T-helper 2 cell (primary cell): Measurements from ENCODE around the gene TMEM106A.
A peak's percentile ranks its signal among the peaks of the same experiment; 100 is the strongest.
"Not testable (repeated sequence)": the region's sequence is repeated elsewhere in the genome, so short reads cannot be mapped to it uniquely, and the experiment has no call there.

ENCODE experiments used
- DNase-seq, 5 experiments: peaks; one replicate each; pipeline versions ENCODE4 v3.0.0 to v3.0.0-alpha.2; 2012 to 2022

The TMEM106A gene

DNA sequence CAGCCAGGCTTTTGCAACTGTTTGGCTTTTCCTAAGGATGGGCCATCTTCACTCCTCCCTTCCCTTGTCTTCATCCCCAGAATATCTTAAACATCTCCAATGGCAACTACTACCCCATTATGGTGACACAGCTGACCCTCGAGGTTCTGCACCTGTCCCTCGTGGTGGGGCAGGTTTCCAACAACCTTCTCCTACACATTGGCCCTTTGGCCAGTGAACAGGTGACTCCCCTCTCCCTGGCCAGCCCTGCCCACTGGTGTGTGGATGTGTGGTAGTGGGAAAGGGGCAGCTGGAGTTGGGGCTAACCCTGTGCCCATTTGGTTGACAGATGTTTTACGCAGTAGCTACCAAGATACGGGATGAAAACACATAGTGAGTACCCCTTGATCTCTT is 4.7 kb downstream of the TMEM106A start:
- no peak for DNase-seq

DNA sequence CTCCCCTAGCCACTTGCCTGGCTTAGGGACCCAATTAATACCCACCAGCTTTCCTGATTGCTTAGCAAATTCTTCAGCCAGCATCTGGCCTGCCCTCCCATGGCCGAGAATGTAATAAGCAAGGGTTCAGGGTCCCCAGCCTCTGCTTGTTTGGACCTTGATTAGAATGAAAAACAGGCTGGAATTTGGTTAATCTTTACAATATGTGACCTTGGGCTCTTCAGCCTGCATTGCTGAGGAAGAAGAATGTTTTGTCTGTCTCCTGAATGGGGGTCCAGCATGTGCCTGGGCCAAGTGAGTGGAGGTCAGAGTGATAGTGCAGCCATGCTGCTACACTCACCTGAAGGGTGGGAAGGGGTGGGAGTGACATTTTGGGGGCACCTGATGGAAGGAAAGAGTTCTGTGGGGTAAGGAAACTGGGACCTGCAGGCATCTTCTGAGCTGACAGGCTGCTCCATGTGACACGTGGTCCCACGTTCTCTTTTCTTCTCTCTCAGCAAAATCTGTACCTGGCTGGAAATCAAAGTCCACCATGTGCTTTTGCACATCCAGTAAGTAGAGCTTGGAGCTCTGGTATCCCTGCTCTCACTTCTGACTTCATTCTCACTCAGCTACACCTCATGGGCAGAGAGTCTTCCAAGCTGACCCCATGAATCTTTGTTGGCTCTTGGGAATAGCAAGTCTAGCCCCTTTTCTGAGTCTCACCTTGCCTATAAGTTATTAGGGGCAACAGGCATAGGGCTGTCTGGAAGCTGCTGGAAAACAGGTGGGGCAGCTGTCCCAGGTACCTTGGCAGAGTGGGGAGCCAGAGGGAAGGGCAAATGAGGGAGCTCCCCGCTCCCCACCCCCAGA is 5.3 kb downstream of the TMEM106A start:
- no peak for DNase-seq

DNA sequence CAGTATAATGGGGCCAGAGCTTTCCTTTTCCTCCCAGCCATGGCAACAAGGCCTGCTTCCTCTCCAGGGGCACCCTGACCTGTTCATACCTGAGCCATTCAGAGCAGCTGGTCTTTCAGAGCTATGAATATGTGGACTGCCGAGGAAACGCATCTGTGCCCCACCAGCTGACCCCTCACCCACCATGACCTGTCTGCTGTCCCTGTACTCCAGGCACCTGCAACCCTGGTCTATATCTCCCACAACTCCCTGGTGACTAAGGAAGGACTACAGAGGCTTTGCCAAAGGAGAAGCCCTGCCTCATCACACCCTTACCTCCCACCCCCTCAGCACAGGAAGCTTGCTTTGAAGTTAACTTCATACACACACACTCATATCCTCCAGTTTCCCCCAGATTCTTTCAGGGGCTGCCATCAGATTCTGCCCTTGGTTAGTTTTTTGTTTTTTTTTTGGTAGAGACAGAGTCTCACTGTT is 6.0 kb downstream of the TMEM106A start:
- DNase-seq: no peak

DNA sequence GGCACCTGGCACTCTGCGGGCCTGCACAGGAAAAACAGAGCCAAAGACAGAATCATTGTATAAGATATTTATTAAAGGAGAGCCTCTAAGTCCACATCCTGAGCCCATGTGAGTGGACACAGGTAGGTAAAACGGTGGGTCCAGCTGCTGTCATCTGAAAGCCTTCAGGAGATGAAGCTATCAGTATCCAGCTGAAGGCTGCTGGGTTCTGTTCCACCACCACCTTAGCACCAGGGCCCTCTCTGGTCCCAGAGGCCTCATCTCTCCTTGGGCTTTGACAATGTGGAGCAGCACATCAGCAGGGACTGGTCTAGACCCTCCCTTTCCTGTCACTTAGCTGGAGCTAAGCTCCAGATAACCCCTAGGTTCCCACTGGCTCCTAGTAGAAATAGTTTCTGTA is 7.3 kb downstream of the TMEM106A start:
- DNase-seq: no peak

DNA sequence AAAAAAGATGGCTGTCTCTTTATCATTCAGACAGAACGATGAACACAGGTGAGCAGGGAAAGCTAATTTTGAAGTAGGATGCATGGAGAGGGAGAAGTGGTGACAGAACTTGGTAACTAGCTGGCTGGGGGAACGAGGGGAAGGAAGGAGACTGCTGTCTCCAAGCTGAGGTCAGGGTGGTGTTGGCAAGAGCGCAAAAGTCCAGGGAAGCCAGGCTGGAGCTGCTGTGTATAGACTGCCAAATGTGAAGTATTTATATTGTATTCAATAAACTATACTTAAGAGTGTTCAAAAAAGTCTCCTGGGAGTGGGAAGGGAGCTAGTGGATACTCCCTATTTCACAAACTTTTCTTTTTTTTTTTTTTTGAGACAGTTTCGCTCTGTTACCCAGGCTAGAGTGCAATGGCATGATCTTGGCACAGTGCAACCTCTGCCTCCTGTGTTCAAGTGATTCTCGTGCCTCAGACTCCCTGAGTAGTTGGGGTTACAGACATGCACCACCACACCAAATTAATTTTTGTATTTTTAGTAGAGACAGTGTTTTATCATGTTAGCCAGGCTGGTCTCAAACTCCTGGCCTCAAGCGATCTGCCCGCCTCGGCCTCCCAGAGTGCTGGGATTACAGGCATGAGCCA is 8.2 kb downstream of the TMEM106A start:
- no peak for DNase-seq

DNA sequence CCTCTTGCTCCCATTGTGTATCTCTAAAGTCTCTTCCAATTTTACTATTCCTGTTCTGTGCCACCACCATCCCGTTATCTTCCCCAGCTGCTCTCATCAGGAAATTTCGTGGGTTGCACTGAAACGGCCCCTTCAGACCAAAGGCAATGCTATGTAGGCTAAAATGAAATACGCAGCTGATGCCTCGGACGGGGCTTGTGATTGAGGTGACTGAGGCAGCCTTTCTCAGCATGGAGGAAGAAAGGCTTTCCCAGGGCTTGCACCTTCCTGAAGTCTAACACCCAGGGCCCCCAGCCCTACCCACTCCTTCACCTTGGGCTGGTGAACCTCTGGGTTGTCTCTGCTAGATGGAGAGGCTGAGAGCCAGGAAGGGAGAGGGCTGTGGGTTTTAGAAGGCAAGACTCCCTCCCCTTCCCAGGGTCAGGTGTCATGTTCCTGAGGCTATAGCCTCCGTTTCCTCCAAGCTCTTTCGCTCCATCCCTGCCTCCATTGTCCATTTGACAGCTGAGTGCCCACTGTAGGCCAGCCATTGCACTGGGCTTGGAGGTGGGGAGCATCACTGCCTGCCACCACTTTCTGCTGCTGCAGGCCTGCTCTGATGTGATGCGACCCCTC is 8.9 kb downstream of the TMEM106A start:
- no peak for DNase-seq

DNA sequence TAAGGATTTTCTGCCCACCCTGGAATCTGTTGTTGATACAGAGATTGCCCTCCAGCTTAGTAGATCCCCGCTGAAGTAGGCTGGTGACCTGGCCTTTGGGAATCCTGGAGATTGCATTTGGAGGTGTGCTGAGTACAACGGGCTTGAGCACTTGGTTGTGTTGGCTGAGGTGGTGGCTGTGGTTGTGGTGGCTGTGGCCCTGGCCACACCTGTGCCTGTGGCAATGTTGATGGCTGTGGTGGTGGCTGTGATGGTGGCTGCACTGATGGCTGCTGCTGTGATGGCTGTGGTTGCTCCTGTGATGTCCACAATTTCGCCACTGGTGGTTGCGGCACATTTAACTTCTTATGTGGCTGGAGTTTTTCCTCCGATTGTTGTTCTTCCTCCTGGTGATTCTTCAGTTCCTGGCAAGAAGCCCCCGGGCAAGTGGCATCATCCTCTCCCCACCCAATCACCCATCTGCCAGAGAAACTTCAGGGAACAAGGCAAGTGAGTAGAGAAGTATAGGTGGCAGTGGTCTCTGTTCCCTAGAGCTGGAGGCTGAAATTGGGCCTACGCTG is 12.6 kb downstream of the TMEM106A start:
- DNase-seq: no peak

DNA sequence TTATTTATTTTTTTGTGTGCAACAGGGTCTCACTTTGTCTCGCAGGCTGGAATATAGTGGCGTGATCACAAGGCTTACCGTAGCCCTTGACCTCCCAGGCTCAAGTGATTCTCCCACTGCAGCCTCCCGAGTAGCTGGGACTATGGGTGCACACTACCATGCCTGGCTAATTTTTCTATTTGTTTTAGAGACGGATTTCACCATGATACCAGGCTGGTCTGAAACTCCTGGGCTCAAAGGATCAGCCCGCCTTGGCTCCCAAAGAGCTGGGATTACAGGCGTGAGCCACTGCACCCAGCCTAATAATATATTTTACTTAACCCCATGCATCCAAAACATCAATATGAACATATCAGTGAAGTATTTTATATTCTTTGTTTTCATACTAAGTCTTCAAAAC is 14.7 kb downstream of the TMEM106A start:
- no peak for DNase-seq

DNA sequence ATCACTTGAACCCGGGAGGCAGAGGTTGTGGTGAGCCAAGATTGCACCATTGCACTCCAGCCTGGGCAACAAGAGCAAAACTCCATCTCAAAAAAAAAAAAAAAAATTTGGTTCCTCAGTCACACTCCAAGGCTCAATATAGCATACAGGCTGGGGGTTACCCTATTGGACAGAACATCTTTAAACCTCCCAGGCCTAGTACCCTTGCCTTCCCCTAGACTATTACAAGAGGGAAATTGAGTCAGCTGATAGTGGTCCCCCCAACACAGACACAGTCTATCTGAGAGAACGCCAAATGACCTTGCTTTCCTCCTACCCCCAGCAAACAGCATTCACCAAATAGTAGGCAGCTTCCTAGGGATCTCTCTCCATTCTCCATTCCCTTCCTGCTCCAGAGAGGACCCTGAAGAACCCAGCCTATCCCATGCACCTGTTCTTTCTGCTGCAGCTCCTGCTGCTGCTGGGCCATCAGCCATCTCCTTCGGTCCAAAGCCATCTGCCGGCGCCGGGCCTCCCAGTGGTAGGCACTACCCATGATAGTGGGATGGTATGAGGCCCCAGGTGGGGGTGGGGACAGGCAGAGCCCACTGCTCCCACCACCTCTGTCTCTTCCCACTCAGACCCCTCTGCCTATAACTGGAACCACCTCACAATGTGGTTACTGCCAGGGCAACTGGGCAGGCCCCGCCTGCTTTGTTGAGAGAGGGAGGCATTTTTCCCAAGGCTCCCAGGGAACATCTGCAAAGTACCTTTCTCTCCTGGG is 16.5 kb downstream of the TMEM106A start, which contains the start of gene CCDC200:
CCDC200 (minus strand) TSS at position 604 of the 763 bp plus-strand sequence; CDS start at position 535, 69 bp downstream.
- DNase-seq: not testable (repeated sequence)

DNA sequence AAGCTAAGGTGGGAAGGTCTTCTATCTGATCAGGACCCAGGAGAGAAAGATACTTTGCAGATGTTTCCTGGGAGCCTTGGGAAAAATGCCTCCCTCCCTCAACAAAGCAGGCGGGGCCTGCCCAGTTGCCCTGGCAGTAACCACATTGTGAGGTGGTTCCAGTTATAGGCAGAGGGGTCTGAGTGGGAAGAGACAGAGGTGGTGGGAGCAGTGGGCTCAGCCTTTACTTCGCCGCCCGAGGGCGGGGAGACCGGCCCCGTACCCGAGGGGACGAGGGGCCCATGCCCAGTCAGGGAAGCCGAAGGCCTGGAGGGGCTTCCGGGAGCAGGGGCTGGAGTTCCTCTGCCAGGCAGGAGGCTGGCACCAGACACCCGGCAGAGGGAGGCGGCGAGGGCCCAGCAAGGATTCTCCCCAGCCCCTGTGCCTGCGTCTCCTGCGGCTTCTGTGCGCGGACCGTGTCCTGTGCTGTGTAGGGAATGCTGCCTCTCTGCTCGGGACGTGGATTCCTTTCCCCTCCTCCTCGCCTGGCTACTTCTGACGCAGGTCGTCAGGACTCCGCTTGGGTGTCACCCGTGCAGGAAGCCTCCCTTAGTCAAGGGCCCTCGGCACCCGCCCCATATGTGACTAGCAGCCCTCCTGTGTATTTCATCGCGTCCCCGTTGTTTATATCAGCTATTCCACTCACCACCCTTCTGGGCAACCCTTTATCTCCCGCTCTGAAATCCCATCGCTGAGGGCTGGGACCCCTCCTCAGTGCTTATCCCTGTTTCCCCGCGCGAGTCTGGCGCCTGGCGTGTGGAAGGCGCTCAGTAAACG is 19.7 kb downstream of the TMEM106A start:
- not testable (repeated sequence) for DNase-seq

DNA sequence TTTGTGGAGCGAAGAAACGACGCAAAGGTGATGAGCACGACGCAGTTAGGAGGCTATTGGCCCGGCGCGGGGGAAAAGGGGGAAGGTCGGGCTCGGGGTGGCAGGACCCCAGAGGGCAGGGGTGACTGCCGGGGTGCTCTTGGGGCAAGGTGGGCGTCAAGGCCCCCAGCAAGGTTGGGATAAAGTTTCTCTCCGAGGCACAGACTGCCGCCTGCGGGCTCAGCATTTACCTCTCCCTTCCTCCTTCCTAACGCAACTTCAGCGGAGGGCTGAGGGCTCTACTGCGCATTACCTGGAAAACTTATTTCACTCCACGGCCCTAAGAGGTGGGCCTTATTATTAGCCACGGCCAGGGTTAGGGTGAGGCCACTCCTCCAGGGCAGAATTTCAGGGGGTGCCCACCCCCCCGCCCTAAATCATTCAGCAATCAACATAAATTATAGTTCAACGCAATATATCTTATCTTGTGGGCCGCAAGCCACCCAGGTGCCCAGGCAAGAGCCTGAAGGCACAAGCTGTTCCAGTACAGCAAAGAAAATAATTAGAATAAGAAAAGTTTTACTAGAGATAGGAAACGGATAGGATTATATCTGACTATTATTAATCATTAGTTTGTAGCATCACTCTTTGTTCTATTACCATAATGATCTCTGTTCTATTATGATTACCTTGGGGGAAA is 20.5 kb downstream of the TMEM106A start:
- peak in 1 of 5 experiments; percentile 23 for DNase-seq

DNA sequence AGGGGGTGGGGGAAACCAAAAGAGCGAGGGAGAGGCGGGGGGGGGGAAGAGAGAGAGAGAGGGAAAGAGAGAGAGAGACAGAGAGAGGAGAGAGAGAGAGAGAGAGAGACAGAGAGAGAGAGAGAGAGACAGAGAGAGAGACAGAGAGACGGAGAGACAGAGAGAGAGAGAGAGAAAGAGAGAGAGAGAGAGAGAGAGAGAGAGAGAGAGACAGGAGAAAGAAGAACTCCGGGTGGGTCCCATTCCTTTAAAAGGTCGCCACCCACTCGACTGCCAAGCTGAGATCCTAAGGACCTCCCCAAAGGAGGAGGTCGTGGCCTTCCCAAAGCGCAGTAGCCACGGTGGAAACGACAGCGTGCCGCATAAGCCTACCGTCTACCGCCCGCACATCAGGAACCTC is 21.6 kb downstream of the TMEM106A start:
- DNase-seq: not testable (repeated sequence)

DNA sequence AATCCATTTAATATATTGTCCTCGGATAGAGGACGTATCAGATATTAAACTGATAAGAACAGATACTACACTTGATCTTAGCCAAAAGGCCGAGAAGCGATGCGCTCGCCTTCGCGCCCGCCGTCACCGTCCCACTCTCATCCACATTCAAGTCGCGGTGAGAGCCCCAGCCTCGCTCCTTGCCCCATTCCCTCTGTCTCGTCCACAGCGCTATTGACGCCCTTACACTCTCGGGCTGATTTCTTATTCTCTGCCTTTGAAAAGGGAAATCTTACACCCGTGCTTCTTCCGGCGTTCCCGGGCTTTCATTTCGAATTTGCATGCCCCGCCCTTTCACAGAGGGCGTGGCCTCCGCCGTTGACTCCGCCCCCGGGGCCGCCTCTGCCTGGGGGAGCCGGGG is 22.2 kb downstream of the TMEM106A start, which contains the start of gene RNU2-1:
RNU2-1 (minus strand) TSS at position 101 of the 400 bp plus-strand sequence.
- DNase-seq: not testable (repeated sequence)

DNA sequence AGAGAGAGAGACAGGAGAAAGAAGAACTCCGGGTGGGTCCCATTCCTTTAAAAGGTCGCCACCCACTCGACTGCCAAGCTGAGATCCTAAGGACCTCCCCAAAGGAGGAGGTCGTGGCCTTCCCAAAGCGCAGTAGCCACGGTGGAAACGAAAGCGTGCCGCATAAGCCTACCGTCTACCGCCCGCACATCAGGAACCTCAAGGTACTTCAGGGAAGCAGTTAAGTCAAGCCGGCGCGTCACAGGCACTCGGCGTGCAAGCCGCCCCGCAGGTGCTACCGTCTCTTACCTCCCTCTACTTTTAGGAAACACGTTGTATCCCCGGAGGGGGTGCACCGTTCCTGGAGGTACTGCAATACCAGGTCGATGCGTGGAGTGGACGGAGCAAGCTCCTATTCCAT is 27.9 kb downstream of the TMEM106A start:
- DNase-seq: not testable (repeated sequence)

DNA sequence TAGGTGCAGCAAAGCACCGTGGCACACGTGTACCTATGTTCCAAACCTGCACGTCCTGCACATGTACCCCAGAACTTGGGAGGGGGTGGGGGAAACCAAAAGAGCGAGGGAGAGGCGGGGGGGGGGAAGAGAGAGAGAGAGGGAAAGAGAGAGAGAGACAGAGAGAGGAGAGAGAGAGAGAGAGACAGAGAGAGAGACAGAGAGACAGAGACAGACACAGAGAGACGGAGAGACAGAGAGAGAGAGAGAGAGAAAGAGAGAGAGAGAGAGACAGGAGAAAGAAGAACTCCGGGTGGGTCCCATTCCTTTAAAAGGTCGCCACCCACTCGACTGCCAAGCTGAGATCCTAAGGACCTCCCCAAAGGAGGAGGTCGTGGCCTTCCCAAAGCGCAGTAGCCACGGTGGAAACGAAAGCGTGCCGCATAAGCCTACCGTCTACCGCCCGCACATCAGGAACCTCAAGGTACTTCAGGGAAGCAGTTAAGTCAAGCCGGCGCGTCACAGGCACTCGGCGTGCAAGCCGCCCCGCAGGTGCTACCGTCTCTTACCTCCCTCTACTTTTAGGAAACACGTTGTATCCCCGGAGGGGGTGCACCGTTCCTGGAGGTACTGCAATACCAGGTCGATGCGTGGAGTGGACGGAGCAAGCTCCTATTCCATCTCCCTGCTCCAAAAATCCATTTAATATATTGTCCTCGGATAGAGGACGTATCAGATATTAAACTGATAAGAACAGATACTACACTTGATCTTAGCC is 29.1 kb downstream of the TMEM106A start:
- DNase-seq: not testable (repeated sequence)

DNA sequence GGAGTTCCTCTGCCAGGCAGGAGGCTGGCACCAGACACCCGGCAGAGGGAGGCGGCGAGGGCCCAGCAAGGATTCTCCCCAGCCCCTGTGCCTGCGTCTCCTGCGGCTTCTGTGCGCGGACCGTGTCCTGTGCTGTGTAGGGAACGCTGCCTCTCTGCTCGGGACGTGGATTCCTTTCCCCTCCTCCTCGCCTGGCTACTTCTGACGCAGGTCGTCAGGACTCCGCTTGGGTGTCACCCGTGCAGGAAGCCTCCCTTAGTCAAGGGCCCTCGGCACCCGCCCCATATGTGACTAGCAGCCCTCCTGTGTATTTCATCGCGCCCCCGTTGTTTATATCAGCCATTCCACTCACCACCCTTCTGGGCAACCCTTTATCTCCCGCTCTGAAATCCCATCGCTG is 34.8 kb downstream of the TMEM106A start:
- peak in 1 of 5 experiments; percentile 57 for DNase-seq
